K562 (cell line): ENCODE results near the gene CREB3L1. TPM values are rescaled to one million over a fixed set of nuclear protein-coding genes. Genes with fewer than 3 reads are reported as not detected.

Experiments used
- CBX1 ChIP-seq: sonication (generic); IDR thresholded peaks from 2 replicates; pipeline ENCODE4 v1.6.1; 2016; ENCODE audit warnings: antibody characterized with exemption, low read depth, mild to moderate bottlenecking
- CC2D1A ChIP-seq: fragments of 450-650 bp; IDR thresholded peaks from 2 replicates; pipeline ENCODE4 v1.6.1; 2017; ENCODE audit warnings: mild to moderate bottlenecking
- COPS2 ChIP-seq: fragments of 450-650 bp; conservative IDR thresholded peaks from 2 replicates; pipeline ENCODE4 v1.6.1; 2016; ENCODE audit warnings: mild to moderate bottlenecking, moderate library complexity
- ETV5 ChIP-seq: sonication (generic); formaldehyde crosslinking; IDR thresholded peaks from 2 replicates; pipeline ENCODE4 v1.4.0; 2020; ENCODE audit warnings: low read depth, mild to moderate bottlenecking, missing genetic modification reagents
- FOXK2 ChIP-seq, 2 experiments: fragments of 450-650 bp; IDR thresholded peaks in 1 of 2; conservative IDR thresholded peaks in 1 of 2; 2 replicates each; pipeline ENCODE4 v1.6.1; 2016; ENCODE audit warnings: low read depth in 2 of 2, mild to moderate bottlenecking in 1 of 2
- JUND ChIP-seq, 2 experiments: IDR thresholded peaks; 2 replicates in 1 of 2; 3 replicates in 1 of 2; pipeline ENCODE4 v1.6.1; 2011; ENCODE audit warnings: borderline replicate concordance in 2 of 2, low read depth in 2 of 2, low read length in 2 of 2, improper control_type of control experiment in 1 of 2, missing biosample characterization in 1 of 2, missing genetic modification characterization in 1 of 2, missing genetic modification reagents in 1 of 2
- KAT7 ChIP-seq: sonication (generic); formaldehyde crosslinking; IDR thresholded peaks from 2 replicates; pipeline ENCODE4 v1.8.0; 2022; ENCODE audit warnings: missing genetic modification reagents, mild to moderate bottlenecking, borderline replicate concordance
- MAFG ChIP-seq: fragments of 450-650 bp; conservative IDR thresholded peaks from 2 replicates; pipeline ENCODE4 v1.6.1; 2016; ENCODE audit warnings: missing genetic modification characterization, missing compliant biosample characterization
- MTF1 ChIP-seq: fragments of 250-450 bp; sonication (Bioruptor Pico); IDR thresholded peaks from 2 replicates; pipeline ENCODE4 v1.9.0; 2021; ENCODE audit warnings: moderate library complexity, mild to moderate bottlenecking, inconsistent platforms, borderline replicate concordance
- NEUROD1 ChIP-seq: fragments of 150-350 bp; IDR thresholded peaks from 2 replicates; pipeline ENCODE4 v1.6.1; 2014; ENCODE audit warnings: borderline replicate concordance, low read length, low read depth; ENCODE audit not compliant: partially characterized antibody
- NUFIP1 ChIP-seq: fragments of 450-650 bp; IDR thresholded peaks from 2 replicates; pipeline ENCODE4 v1.6.1; 2018; ENCODE audit not compliant: partially characterized antibody
- PCBP1 ChIP-seq: fragments of 200-400 bp; formaldehyde crosslinking; IDR thresholded peaks from 2 replicates; pipeline ENCODE4 v1.6.1; 2018; ENCODE audit warnings: mild to moderate bottlenecking, low read depth, low read length; ENCODE audit not compliant: poor library complexity, severe bottlenecking
- SMARCA5 ChIP-seq: fragments of 450-650 bp; IDR thresholded peaks from 2 replicates; pipeline ENCODE4 v1.6.1; 2016
- SRSF9 ChIP-seq: fragments of 200-400 bp; formaldehyde crosslinking; IDR thresholded peaks from 2 replicates; pipeline ENCODE4 v1.6.1; 2017; ENCODE audit warnings: low read depth, low read length, borderline replicate concordance
- STAG1 ChIP-seq: sonication (generic); formaldehyde crosslinking; IDR thresholded peaks from 2 replicates; pipeline ENCODE4 v1.5.0; 2020; ENCODE audit warnings: missing genetic modification reagents, borderline replicate concordance
- ZNF239 ChIP-seq: fragments of 250-450 bp; sonication (Bioruptor Pico); IDR thresholded peaks from 2 replicates; pipeline ENCODE4 v1.4.0; 2020; ENCODE audit warnings: mild to moderate bottlenecking
- ZNF696 ChIP-seq: fragments of 250-450 bp; sonication (Bioruptor Pico); conservative IDR thresholded peaks from 2 replicates; pipeline ENCODE4 v1.4.0; 2020; ENCODE audit warnings: mild to moderate bottlenecking, moderate library complexity
- polyA plus RNA-seq, 8 experiments: library from polyadenylated mRNA; depleted of rRNA in 4 of 8; stranded (reverse) in 5 of 8; unstranded in 3 of 8; fragments of >200 nt; fragmentation: Nextera tagmentation in 2 of 8; fragmentation: Illumina TruSeq in 1 of 8; extraction: Ambion mirVana in 2 of 8; extraction: Trizol in 1 of 8; gene quantifications; 2 replicates each; pipeline versions ENCODE4 v1.2.1 to v1.2.3, GENCODE V29; 2011 to 2014; ENCODE audit warnings: inconsistent platforms in 1 of 8, missing spikeins in 1 of 8
- total RNA-seq, 7 experiments: library from RNA; depleted of rRNA in 6 of 7; stranded (reverse); fragments of >200 nt in 6 of 7; fragmentation: Illumina TruSeq in 2 of 7; extraction: Trizol in 2 of 7; gene quantifications; 2 replicates each; pipeline versions ENCODE4 v1.2.1 to v1.2.3, GENCODE V29; 2011 to 2021; ENCODE audit warnings: low replicate concordance in 1 of 7
- TF ChIP-seq, protein P1 (sequence below): fragments of 450-650 bp; IDR thresholded peaks from 2 replicates; pipeline ENCODE4 v1.6.1; 2016; ENCODE audit warnings: missing biosample characterization, missing genetic modification characterization
- TF ChIP-seq, protein P2 (sequence below): fragments of 250-450 bp; sonication (Bioruptor Pico); IDR thresholded peaks from 2 replicates; pipeline ENCODE4 v1.4.0; 2020; ENCODE audit warnings: mild to moderate bottlenecking, moderate library complexity
- TF ChIP-seq, protein P3 (sequence below): sonication (generic); formaldehyde crosslinking; IDR thresholded peaks from 2 replicates; pipeline ENCODE4 v1.9.0; 2022; ENCODE audit warnings: mild to moderate bottlenecking, missing genetic modification reagents
- TF ChIP-seq, protein P4 (sequence below): fragments of 200-800 bp; sonication (Bioruptor generic); IDR thresholded peaks from 2 replicates; pipeline ENCODE4 v1.6.1; 2017; ENCODE audit warnings: missing genetic modification characterization, missing compliant biosample characterization

CREB3L1 gene
- total and polyA plus RNA-seq, 9 of the 15 experiments (the other 6 are each of a cell fraction or from before 2014, with no cell fraction given): 1.2 to 27.6 (median 3.7) TPM

DNA sequence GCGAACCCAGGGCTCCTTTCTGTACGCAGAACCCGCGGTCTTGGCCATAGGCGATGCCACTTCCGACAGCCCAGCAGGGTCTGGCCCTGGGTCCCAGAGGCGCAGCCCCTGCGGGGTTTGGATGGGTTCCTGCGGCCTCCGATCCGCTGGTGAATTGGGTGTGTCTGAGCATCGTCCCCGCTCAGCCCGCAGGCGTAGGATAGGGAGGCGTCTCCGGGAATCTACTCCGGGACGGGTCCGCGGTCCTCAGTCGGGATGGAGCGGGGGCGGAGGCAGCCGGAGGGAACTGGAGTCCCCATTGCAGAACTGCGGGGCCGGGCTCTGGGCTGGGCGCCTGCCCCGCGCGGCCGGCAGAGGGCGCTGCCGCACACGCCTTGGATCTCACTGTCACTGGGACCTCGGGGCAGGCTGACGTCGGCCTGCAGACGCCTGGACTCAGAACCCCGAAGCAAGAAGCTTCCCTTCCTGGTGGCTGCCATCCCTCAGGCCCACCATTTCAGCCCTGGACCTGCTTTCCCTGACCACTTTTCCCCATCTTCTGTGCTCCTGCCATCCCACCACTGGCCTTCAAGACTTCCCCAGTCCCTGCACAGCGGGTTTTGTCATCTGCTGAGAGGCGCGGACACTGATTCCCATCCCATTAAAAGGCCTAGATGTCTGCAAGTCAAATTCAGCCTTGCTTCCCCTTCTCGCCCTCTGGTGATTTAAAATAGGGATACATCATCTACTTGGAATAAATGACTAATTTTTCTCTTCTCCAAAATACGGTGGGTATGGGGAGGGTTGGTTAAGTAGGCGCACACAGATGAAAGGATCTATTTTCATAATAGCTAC is 38.3 kb upstream of the CREB3L1 start (continued):
- TF ChIP-seq SRSF9 (no peak), MTF1 (CRISPR knock-in tag) (no peak), PCBP1 (no peak), CC2D1A (peak; percentile 47; the same call in 1 of the 2 replicates), STAG1 (CRISPR knock-in tag) (peak; percentile 87), NUFIP1 (no peak), SMARCA5 (peak; percentile 14; the same call in 1 of the 2 replicates), KAT7 (peak; percentile 71; the same call in 1 of the 2 replicates), FOXK2 (conservative IDR thresholded peaks at IDR 0.05 in 1 of 2, IDR thresholded peaks at IDR 0.05 in 1 of 2; ENCODE audit: low read depth in 2 of 2) (no peak), ZNF696 (CRISPR knock-in tag) (no peak), JUND (IDR thresholded peaks at IDR 0.05; ENCODE audit: borderline replicate concordance, low read depth, low read length) (peak; percentile 62; the same call in 1 of the 2 replicates), JUND (tag; IDR thresholded peaks at IDR 0.05; ENCODE audit: borderline replicate concordance, low read depth, low read length) (peak; percentile 63; the same call in 1 of the 3 replicates), COPS2 (no peak), ETV5 (CRISPR knock-in tag) (peak; percentile 80), CBX1 (no peak; the same call in 1 of the 2 replicates), NEUROD1 (peak; percentile 51), MAFG (tag) (no peak), ZNF239 (CRISPR knock-in tag) (no peak)
- TF ChIP-seq, protein P1, sequence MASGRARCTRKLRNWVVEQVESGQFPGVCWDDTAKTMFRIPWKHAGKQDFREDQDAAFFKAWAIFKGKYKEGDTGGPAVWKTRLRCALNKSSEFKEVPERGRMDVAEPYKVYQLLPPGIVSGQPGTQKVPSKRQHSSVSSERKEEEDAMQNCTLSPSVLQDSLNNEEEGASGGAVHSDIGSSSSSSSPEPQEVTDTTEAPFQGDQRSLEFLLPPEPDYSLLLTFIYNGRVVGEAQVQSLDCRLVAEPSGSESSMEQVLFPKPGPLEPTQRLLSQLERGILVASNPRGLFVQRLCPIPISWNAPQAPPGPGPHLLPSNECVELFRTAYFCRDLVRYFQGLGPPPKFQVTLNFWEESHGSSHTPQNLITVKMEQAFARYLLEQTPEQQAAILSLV (tag): no peak
- TF ChIP-seq, protein P2, sequence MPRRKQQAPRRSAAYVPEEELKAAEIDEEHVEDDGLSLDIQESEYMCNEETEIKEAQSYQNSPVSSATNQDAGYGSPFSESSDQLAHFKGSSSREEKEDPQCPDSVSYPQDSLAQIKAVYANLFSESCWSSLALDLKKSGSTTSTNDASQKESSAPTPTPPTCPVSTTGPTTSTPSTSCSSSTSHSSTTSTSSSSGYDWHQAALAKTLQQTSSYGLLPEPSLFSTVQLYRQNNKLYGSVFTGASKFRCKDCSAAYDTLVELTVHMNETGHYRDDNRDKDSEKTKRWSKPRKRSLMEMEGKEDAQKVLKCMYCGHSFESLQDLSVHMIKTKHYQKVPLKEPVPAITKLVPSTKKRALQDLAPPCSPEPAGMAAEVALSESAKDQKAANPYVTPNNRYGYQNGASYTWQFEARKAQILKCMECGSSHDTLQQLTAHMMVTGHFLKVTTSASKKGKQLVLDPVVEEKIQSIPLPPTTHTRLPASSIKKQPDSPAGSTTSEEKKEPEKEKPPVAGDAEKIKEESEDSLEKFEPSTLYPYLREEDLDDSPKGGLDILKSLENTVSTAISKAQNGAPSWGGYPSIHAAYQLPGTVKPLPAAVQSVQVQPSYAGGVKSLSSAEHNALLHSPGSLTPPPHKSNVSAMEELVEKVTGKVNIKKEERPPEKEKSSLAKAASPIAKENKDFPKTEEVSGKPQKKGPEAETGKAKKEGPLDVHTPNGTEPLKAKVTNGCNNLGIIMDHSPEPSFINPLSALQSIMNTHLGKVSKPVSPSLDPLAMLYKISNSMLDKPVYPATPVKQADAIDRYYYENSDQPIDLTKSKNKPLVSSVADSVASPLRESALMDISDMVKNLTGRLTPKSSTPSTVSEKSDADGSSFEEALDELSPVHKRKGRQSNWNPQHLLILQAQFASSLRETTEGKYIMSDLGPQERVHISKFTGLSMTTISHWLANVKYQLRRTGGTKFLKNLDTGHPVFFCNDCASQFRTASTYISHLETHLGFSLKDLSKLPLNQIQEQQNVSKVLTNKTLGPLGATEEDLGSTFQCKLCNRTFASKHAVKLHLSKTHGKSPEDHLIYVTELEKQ (CRISPR knock-in tag): no peak
- TF ChIP-seq, protein P3, sequence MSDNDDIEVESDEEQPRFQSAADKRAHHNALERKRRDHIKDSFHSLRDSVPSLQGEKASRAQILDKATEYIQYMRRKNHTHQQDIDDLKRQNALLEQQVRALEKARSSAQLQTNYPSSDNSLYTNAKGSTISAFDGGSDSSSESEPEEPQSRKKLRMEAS (CRISPR knock-in tag): peak; percentile 23; the same call in 1 of the 2 replicates
- TF ChIP-seq, protein P4, sequence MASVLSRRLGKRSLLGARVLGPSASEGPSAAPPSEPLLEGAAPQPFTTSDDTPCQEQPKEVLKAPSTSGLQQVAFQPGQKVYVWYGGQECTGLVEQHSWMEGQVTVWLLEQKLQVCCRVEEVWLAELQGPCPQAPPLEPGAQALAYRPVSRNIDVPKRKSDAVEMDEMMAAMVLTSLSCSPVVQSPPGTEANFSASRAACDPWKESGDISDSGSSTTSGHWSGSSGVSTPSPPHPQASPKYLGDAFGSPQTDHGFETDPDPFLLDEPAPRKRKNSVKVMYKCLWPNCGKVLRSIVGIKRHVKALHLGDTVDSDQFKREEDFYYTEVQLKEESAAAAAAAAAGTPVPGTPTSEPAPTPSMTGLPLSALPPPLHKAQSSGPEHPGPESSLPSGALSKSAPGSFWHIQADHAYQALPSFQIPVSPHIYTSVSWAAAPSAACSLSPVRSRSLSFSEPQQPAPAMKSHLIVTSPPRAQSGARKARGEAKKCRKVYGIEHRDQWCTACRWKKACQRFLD: 0 out of 2 replicates have a peak, but pooled peaks have one; percentile 45
